Hematopoietic multipotent progenitor cell treated with erythropoietin and hydrocortisone succinate and interleukin-3 and kit ligand, for 15 days (in vitro differentiated cells): ENCODE measurements around the gene ITLN1.

Experiments
- DNase-seq: peaks from one replicate; pipeline ENCODE4 v3.0.0-alpha.2; 2015; ENCODE audit warnings: low spot score

Gene ITLN1

GRCh38 chr1:160855181-160855981 lies 29.6 kb downstream of the ITLN1 start:
- DNase-seq = no peak

GRCh38 chr1:160853754-160854153 lies 31.2 kb downstream of the ITLN1 start:
- DNase-seq = no peak

DNA sequence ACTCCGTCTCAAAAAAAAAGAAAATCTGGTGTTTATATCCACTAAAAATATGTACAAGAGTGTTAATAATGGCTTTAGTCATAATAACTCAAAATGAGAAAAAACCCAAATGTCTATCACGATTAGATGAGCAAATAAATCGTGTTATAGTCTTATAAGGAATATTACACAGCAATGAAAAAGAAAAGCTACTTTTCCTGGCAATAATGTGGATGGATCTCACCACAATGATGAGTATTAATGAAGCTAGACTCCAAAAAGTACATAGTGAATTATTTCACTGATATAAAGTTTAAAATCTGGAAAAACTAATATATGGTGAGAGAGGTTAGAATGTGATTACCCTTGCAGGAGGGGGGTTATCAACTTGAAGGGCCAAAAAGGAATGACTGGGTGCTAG lies 32.0 kb downstream of the ITLN1 start:
- DNase-seq = no peak

DNA sequence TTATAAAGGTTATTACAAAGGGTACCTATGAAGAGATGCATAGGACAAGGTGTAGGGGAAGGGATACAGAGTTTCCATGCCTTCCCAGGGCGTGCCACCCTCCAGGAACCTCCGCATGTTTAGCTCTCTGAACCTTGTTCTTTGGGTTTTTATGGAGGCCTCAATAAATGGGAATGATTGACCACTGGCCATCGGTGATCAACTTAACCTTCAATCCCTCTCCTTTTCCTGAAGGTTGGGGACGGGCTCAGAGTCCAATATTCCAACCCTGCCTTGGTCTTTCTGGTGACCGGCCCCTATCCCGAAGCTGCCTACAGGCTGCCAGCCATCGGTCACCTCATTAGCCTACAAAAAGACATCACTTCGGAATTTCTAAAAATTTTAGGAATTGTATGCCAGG lies 34.0 kb downstream of the ITLN1 start:
- DNase-seq = no peak

DNA sequence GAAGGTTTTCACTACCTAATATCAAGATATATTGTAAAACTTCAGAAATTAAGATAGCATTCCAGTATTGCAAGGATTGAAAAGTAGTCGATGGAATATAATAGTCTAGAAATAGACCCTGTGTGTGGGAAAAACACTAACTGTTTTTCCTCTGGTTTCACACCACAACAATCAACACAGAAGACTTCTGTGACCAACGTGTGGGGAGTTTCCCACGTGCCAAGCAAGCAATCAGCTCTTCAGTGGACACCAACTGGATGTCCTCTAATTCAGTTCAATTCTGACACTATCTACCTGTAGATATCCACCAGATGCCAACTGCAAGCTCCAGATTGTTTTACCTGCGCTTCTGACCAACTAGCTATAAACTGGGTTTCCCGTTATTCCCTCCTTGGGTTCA lies 34.4 kb downstream of the ITLN1 start:
- DNase-seq = no peak

DNA sequence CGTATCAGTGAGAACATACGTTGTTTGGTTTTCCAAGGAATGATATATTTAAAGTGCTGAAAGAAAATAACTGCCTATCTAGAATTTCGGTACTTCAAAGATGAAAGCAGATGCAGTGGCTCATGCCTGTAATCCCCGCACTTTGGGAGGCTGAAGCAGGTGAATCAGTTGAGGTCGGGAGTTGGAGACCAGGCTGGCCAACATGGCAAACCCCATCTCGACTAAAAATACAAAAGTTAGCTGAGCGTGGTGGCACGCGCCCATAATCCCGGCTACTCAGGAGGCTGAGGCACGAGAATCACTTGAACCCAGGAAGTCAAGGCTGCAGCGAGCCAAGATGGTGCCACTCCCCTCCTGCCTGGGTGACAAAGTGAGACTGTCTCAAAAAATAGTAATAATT lies 38.7 kb downstream of the ITLN1 start:
- no peak for DNase-seq

GRCh38 chr1:160844447-160845232 lies 40.3 kb downstream of the ITLN1 start:
- no peak for DNase-seq

- no peak for DNase-seq
Measured at GRCh38 chr1:160841079-160841478, 43.9 kb downstream of the ITLN1 start.

DNA sequence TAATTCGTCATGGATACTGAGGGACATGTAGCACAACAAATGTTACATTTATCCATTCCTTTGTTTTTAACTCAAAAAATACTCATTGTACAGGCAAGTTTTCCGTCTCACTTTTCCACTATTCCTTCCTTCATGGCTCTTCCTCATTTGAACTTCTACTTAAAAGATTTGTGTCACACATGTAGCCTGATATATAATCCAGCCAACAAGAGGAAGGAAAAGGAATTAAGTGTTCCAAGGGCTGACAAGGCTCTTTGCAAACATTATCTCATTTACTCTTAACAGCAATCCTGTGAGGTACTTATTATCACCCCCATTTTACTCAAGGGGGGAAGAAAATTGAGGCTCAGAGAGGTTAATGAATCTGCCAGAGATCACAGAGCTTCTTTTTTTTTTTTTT lies 45.2 kb downstream of the ITLN1 start:
- no peak for DNase-seq

DNA sequence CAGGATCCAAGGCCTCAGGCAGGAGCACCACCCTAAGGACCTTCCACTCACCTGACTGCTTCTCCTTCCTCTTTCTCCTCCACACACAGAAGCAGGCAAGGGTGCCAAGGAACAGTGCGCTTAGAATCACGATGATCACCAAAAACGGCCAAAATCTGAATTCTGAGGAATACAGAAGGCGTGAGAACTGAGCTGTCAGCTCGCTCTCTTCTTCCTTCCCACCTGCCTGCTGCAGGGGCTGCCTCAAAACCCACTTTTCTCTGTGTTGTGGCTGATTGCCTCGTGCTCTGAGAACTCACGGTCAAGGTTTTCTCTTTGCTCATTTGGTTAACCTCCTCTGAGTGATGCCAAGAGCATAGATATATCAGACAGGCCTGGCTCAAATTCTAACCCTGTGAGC lies 46.1 kb downstream of the ITLN1 start:
- DNase-seq = no peak

- DNase-seq = peak; percentile 46
Measured at GRCh38 chr1:160837558-160838205, 47.3 kb downstream of the ITLN1 start.

GRCh38 chr1:160836981-160837557 lies 47.9 kb downstream of the ITLN1 start:
- DNase-seq = no peak

GRCh38 chr1:160836561-160836960 lies 48.4 kb downstream of the ITLN1 start:
- no peak for DNase-seq

- no peak for DNase-seq
Measured at GRCh38 chr1:160835751-160836150, 49.2 kb downstream of the ITLN1 start.

GRCh38 chr1:160834945-160835565 lies 49.9 kb downstream of the ITLN1 start:
- peak; percentile 83 for DNase-seq

DNA sequence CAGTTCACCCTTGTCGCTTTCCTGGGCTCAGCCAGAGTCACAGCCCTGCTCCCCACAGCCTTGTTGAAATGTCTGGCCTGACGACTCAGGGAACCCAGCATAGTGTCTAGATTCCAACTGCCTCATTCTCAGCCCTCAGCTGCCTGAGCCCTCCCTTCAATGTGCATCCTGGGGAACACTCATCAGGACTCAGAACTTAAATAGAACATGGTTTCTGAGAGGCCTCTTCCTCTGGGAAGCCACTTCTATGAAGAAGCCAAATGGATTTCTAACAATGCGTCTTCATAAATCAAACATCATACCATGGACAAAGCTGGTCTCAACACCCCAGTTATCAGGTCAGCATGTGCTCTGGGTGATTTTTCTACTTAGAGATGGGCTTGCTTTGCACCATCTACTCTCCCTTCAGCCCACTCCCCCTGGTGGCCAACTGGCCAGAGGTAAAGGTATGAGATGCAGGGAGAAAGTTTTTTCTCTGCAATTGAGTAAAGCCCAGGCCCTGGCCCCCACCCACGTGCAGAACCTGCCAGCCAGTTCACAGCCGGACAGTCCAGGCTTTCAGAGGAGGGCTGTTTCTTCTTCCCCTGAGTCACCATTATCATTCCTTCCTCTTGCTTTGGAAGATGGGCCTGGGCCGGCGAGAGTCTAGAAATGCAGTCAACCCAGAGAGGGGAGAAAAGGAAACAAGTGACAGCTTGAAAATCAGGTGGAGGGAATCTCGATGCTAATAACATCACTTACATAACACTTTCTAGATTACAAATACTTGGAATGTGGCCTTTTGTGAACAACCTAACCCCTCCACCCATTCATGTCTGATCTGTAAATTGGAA lies 54.4 kb downstream of the ITLN1 start:
- peak; percentile 77 for DNase-seq

DNA sequence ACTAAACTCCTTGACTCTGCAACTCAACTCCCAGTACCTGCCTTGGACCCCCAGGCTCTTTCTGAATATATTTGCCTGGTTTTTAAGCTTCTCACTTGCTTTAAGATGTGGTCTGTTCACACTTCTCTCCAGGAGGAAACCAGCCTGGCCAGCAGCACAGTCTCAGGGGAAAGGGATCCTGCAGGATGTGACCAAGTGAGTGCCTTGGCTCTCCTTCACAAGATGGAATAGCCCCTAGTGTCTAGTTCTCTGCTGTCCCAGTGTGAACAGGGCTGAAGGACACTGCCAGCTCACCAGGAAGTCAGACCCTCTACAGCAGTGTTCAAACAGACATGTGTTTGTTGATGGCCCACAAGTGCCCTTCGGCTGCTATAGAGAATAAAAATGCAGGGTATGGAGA lies 55.2 kb downstream of the ITLN1 start:
- no peak for DNase-seq

- DNase-seq = no peak
Measured at GRCh38 chr1:160827418-160827817, 57.6 kb downstream of the ITLN1 start.

DNA sequence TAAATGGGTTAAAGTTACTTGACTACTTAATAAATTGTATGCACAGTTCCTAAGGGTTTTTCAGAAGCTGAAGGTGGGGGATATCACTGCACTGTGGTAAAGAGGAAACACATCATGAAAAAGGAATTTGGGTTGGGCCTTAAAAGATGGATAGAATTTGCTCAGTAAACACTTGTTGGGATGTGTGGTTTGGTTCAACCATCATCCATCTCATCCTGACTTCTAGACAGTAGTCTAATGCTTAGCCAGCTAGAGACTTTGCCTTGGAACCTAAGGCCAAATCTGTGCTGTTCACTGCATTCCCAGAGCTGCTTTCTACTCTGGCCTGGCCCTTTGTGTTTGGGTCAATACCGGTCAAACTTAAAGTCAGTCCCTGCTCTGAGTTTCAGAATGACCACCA lies 58.4 kb downstream of the ITLN1 start:
- DNase-seq = no peak
